ENCODE data around the gene DPM2.

DNA sequence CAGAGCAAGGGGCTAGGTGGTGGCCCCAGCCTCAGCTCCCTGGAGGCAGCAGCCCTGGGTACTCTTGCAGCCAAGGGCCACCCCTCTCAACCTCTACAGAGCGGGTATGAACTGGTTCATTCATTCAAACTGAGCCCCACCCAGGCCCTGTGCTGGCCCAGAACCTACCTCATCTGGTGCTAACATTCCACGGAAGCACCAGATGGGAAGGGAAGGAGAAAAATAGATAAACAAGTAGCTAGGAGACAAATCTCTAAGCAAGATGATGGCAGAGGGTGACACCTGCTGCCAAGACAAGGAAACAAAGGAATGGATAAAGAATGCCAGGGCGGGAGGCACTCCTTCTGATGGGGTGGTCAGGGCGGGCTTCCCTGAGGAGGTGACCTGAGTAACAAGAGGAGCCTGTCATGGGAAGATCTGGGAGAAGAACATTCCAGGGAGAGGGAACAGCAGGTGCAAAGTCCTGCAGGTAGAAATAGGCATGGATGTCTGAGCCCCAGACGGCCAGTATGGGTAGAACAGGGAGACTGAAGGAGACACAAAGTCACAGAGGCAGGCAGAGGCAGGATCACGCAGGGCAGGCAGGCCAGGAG is 26.9 kb downstream of the DPM2 start:
- TF ChIP-seq POLR2A (IDR thresholded peaks at IDR 0.05) (no peak), EP300 (IDR thresholded peaks at IDR 0.05) (no peak)
- TF ChIP-seq, protein P1, sequence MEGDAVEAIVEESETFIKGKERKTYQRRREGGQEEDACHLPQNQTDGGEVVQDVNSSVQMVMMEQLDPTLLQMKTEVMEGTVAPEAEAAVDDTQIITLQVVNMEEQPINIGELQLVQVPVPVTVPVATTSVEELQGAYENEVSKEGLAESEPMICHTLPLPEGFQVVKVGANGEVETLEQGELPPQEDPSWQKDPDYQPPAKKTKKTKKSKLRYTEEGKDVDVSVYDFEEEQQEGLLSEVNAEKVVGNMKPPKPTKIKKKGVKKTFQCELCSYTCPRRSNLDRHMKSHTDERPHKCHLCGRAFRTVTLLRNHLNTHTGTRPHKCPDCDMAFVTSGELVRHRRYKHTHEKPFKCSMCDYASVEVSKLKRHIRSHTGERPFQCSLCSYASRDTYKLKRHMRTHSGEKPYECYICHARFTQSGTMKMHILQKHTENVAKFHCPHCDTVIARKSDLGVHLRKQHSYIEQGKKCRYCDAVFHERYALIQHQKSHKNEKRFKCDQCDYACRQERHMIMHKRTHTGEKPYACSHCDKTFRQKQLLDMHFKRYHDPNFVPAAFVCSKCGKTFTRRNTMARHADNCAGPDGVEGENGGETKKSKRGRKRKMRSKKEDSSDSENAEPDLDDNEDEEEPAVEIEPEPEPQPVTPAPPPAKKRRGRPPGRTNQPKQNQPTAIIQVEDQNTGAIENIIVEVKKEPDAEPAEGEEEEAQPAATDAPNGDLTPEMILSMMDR (IDR thresholded peaks at IDR 0.05): no peak
